Ecto neural progenitor cell (in vitro differentiated cells): Measurements from ENCODE around the gene GPR132.
"Not testable (repeated sequence)": the region's sequence is repeated elsewhere in the genome, so short reads cannot be mapped to it uniquely, and the experiment has no call there.

Experiments used
- DNase-seq: peaks from one replicate; pipeline ENCODE4 v3.0.0-alpha.2; 2018; ENCODE audit warnings: low spot score

The GPR132 gene

DNA sequence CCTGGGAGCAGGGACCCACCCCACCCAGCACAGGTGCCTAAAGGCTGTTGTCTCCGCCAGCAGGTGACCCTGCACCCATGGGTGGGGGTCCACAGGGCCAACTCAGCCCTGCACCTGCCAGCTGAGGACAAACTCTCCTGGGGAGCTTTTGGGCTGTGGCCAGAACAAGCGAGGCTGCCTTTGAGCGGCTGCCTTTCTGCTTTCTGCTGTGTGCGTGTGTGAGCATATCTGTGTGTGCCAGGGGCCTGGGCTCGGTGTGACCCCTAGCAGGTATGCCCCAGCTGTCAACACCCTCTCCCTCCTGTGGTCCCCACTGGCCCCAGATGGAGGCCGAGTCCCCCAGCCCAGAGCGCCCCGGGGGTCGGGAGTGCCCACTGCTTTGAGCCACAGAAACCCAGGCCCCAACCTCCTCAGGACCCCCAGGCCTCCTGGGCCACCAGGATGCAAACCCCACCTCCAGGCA lies 25.9 kb upstream of the GPR132 start:
- peak; percentile 50 for DNase-seq

DNA sequence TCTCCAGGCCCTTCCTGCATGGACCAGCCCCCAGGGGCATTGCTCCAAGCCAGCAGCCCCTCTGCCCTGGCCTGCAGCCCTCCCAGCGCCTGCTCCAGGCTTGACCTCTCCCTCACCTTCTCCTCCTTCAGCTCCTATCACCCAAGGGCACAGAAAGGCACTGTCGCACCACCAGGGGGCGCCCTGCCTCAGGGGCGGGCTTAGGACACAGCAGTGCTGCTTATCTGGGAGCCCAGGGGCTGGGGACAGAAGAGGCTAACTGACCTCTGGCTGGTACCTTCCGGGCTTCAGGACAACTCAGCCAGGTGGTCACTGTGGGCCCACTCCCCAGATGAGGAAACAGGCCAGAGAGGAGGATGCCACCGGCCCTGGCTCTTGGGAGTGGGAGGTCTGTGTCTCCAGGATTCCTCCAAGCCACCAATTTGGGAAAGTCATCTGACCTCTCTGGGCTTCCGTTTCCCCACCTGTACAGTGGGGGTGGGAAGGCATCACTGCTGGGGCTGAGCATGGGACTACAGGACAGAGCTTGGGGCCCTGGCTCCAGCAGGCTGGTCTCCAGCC lies 25.3 kb upstream of the GPR132 start:
- peak; percentile 94 for DNase-seq

DNA sequence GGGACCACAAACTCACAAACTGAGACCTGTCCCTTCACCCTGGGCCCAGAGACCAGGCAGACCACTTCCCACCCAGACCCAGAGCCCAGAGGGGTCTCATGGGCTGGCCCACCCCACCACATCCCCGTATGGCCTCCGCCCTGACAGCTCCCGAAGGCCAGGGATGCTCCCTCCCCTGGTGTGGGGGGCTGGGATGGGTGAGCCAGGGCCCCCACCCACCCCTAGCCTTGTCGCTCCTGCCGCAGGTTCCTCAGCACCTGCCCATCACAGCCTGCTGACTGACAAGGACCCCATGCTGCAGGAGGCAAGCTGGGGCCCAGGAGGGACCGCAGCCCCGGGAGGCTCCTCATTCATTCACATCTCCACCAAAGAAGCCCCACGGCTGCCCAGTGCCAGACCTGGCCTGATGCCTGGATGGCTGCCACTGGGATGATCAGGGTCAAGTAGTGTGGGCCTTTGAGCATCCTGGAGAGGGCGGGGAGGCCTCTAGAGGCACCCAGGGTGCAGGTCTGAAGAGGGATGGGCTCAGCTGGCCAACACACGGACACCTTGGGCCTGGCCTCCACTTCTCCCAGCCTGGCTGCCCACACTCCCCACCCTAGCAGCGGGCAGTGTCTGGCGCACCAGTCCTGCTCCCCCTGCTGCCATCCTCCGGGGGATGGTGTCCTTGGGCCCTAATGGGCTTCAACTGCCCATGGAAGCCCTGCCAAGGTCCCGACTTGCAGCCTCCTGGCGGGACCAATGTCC lies 24.7 kb upstream of the GPR132 start:
- DNase-seq = no peak

DNA sequence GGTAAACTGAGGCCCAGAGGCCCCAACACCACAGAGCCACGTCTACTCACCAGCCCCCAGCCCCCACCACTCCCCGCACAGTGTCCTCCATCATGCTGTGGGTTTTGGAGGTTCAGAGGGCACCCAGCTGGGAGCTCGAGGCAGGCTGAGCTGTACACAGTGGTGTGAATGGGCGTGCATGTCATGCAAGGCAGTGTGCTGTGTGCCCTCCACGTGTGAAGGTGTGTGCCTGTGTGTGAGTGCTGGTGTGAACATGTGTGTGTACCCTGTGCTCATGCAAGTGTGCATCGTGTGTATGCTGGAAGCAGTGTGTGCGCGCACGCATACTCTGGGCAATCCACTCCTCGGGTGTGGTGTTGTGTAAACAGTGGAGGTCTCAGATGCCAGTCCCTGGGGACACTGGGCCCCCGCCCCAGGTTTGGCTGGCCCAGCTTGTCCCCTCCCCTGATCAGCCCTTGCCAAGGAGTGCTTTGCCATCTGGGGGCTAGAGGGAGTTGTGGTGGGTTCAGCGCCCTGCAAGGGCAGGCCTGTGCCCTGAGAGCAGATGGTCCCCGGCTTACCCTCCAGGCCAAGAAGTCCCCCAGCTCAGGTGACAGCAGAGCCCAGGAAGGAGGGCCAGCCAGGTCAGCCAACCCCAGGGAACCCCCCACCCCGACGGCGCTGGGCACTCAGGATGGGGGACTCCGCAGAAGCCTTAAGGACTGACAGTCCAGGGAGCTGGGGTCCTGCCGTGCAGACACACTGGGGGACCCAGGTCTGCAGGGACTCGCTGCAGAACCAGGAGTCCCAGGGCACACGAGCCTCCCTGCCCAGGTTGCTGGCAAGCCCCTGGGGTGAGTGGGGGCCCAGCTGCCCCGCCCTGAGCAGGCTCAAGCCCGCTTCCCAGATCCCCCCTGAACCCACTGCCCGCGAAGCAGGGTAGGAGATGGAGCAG lies 23.8 kb upstream of the GPR132 start:
- DNase-seq = peak; percentile 51

DNA sequence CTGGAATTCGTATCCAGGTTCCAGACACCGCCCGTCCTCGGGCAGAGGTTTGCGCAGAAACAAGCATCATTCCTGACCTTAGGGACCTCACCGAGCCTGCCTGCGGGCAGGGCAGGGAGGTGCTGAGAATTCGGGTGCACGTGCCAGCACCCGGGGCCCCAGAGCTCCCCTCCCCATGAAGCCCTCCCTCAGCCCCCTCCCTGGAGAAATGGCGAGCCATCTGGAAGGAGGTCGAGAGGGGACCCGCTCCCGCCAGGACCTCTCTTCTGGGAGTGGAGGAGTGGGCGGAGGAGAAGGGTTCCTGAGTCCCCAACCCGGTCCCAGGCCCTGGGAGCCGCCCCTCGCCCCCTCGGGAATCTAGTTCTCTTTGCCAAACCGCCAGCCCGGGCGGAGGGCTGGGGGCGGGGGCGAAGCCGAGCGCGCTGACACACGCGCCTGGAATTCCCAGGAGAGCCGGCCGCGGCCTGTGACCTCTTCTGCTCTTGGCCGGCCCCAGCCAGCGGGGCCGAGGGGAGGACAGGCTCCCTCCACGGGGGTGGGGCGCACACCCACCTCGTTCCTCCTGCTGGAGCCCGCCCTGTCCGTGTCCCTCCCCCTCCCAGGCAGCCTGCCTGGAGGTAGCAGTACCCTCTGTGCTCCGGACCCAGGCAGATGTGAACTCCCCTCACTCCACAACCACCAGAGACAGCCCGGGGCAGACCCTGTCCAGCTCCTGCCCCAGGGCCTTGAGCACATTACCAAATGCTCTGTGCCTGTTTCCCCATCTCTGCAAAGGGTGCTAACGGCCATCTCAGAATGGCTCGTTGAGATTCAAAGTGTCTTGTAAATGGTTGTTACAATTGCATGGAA lies 23.0 kb upstream of the GPR132 start:
- peak; percentile 82 for DNase-seq

DNA sequence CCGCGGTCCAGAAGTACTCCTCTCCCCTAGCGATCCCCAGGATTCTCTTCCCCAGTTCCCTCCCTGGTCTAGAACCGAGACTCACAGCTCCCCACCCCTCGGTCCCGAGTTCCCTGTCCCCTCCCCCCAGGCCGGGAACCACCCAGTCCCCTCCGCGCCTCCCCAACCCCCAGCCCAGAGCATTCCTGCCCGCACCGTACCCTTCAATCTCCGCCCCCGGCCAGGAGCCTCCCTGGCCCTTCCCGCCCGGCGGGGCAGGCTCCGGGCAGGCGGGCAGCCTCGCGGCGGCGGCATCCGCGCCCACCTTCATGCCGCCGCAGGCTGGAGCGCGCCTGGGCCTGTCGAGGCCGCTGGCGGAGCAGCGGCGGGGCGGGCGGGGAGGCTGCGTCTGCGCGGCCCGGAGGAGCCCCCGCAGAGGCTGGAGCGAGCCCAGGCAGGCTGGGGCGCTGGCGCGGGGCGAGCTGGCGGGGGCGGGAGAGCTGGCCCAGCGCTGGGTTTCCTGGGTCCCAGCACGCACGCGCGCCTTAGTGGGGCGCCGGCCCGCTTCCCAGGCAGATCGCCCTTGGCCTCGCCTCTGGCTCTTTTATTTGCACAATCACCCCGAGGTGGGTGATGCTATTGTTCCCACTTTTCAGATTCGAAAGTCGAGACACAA lies 22.2 kb upstream of the GPR132 start:
- DNase-seq = peak; percentile 74

DNA sequence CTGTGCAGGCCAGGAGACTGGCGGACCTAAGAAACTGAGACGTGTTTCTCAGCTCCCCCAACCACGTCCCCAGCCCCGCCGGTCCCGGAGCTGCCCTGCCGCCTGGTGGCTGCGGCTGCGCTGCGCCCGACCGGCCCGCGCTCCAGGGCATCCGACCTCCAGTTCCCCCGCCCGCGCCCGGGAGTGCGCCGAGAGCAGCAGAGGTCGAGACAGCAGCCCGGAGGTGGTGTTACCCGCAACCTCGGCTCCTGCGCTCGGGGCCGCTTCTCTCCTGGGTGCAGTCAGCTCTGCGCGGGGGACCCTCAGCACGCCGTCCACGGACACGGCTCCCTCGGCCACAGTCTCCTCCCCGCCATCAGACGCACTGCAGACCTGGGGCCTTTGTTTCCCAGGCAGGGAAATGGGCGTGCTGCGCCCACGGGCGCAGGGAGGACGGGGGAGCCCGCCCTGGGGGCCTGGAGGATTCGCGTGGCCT lies 21.6 kb upstream of the GPR132 start:
- DNase-seq = peak; percentile 93

DNA sequence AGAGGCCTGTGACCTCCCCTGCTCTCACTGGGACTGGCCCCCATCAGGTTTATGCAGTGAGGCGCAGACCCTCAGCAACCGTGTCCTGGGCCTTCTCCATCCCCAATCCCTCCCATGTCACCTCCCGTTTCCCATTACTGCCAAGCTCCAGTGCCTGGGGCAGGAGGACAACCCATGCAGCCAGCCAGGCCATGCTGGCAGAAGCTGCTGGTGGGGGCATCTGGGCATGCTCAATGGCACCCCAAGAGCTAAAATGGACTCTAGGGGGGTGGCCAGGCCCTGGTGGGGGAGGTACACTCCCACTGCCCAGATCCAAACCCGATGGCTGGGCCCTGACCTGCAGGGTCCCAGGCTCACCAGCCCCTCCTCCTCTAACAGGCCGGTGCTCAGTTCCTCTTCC lies 20.5 kb upstream of the GPR132 start:
- no peak for DNase-seq

DNA sequence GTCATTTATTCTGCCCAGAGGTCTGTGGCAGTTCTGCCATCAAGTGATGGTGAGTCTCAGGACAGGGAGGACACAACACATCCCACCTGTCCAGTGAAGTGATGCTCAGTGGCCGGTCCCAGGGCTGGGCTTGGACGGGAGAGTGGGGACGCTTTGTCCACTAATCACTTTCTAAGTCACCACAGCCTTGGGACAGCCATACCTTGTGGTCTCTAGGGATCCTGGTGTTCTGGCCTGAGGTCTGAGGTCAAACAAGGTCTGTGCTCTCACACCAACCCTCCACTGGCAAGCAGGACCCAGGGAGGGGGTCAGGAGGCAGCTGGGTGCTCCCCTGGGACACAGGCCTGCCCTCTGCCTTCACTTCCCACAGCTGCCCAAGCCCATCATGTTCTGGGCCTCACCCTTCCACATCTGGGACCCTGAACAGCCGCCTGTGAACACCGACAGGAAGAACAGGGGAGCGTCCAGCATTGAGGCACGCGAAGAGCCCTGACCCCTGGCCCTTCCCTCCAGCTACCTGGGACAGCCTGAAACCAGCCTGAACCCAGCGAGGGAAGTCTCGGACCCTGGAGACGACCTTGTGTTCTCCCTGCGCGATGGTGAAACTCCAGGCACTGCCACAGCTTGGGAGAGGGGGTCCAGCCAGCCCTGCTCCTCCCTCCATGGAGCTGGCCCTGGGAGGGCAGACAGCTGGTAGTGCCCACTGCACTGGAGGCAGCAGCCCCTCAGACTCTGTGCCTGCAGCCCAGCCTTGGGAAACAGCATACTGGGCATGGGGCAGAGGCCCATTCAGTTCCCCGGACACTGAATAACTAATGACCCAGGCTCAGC lies 19.7 kb upstream of the GPR132 start:
- DNase-seq = no peak

DNA sequence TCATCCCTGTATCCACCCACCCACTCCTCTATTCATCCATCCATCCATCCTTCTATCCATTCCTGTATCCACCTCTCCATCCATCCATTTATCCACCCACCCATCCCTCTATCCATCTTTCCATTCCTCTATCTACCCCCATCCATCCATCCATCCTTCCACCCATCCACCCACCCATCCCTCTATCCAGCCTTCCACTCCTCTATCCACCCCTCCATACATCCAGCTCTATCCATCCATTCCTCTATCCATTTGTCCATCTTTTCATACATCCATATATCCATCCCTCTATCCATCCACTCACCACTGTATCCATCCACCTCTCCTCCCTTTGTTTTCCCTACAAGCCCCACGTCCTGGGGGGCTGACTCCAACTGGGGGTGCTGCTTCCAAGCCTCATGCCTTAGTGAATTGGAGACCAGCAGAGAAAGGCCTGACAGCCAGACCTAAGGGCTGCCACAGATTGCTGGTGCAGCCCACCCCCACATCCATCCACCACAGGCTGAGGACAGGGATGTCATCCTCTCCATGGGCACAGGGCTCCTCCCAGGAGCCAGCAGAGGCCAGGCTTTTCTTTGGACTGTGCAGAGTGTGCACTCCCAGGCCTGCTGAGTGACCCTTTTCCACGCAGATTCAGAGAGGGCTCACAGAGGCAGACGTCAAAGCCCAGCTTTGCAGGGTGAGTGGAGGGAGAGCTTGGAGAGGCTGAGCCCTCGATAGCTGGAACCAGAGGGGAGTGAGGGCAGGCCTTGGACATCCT lies 18.9 kb upstream of the GPR132 start:
- no peak for DNase-seq

DNA sequence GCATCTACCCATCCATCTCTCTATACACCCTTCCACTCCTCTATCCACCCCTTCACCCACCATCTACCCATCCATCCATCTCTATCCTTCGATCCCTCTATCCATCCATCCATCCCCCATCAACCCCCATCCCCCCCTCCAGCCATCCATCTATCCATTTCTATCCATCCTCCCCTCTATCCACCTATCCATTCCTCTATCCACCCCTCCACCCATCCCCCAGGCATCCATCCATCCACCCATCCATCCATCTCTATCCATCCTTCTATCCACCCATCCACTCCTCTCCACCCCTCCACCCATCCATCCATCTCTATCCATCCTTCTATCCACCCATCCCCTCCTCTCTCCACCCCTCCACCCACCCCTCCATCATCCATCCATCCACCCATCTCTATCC lies 17.5 kb upstream of the GPR132 start:
- no peak for DNase-seq

DNA sequence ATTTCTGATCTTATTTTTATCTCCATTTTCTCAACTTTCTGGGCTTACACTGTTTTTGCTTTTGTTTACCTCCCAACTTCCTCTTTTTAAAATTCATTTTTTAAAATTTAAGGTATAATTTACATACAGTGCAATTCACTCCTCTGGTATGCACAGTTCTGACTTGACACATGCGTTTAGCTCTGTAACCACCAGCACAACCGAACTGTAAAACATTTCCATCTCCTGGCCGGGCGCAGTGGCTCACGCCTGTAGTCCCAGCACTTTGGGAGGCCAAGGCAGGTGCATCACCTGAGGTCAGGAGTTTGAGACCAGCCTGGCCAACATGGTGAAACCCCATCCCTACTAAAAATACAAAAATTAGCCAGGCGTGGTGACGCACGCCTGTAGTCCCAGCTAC lies 16.2 kb upstream of the GPR132 start:
- not testable (repeated sequence) for DNase-seq

DNA sequence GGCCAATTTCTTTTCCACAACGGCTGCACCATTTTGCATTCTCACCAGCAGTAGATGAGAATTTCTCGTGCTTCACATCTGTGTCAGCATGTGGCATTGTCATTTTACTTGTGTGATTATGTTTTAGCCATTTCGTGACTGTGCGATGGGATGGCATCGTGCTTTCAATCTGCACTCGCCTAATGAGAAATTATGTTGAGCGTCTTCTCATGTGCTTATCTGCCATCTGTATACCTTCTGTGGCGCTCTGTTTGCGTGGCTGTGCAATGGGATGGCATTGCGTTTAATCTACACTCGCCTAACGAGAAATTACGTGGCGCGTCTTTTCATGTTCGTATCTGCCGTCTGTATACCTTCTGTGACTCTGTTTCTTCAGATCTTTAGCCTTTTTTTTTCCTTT lies 14.9 kb upstream of the GPR132 start:
- DNase-seq = no peak

DNA sequence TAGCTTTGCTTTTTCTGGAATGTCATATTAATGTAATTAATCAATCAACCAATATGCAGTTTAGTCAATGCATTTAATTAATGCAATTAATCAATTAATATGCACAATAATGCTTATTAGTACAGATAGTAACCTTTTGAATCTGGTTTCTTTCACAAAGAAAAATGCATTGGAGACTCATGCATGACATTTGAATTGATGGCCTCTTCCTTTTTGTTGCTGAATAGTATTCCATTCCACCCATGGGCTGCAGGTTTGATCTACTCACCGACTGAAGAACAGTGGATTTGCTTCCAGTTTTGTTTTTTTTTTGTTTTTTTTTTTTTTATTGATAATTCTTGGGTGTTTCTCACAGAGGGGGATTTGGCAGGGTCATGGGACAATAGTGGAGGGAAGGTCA lies 13.1 kb upstream of the GPR132 start:
- no peak for DNase-seq

DNA sequence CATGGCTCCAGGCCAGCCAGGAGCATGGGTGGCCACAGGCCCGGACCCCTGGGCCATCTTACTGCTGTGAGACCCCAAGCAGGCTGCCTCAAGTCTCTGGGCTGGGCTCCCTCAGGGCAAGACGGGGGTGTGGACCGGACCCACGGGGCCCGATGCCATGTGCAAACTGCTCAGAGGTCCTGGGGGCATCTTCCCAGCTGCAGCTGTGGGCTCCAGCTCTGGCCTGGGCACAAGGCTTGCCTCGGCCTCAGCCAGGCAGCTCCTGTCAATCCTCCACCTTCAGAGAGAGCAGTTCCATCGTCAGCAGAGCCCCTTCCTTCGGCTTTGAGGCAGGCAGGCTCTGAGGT lies 12.4 kb upstream of the GPR132 start:
- peak; percentile 53 for DNase-seq

DNA sequence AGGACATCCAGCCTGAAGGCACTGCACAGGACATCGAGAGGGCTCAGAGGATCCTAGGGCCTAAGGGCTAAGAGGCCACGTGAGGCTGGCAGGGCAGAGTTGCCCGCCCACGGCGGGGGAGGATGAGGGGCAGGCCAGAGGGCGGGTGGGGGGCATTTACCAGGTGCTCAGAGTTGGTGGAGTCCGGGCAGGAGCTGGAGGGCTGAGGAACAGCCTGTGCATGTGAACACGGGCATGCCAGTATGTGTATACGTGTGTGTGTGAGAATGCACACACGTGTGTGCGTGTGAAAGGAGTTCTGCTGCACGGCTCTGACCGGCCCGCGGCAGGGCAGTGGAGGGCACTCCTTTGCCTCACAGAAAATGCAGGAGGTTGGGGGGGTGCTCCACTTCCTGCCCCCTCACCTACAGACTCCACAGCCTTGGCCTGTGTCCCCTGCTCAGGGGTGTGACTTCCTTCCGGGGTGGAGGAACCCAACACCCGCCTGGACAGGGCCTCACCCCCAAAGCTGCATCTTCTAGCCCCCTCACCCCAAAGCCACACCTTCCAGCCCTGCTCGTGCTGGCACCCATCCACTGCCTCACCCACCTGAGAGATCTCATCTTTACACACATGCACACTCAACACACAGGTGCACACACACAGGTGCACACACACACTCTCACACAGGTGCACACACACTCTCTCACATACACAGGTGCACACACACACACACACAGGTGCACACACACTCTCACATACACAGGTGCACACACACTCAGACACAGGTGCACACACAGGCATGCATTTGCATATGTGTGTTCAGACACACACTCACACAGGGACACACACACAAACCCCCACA lies 11.8 kb upstream of the GPR132 start:
- no peak for DNase-seq

DNA sequence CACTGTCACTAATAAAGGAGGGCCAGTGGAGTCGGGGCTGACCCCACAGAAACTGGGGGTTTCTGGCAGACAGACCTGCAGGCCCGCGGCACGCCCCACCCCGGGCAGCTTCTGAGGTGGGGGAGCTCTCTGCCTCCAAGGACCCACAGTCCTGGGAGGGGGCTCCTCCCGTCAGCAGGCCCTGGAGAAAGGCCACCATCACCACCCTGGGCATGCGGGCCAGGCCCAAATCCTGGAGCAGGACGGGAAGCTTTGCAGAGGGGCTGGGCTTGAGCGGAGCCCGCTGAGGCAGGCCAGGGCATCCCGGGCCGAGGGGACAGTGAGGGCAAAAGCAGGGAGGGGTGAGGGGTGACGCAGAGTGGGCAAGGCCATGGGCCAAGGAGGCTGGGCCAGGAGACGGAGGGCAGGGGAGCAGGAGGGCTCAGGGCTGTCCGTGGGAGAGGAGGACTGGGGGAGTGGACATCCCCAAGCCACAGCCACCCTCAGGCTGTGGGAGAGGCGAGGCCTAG lies 11.1 kb upstream of the GPR132 start:
- DNase-seq = peak; percentile 49
